ENCODE results near the gene OBSCN.

GRCh38 chr1:228280106-228280901, 72.5 kb downstream of the OBSCN start:
- TF ChIP-seq, protein P1, sequence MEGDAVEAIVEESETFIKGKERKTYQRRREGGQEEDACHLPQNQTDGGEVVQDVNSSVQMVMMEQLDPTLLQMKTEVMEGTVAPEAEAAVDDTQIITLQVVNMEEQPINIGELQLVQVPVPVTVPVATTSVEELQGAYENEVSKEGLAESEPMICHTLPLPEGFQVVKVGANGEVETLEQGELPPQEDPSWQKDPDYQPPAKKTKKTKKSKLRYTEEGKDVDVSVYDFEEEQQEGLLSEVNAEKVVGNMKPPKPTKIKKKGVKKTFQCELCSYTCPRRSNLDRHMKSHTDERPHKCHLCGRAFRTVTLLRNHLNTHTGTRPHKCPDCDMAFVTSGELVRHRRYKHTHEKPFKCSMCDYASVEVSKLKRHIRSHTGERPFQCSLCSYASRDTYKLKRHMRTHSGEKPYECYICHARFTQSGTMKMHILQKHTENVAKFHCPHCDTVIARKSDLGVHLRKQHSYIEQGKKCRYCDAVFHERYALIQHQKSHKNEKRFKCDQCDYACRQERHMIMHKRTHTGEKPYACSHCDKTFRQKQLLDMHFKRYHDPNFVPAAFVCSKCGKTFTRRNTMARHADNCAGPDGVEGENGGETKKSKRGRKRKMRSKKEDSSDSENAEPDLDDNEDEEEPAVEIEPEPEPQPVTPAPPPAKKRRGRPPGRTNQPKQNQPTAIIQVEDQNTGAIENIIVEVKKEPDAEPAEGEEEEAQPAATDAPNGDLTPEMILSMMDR (IDR thresholded peaks at IDR 0.05; ENCODE audit: low read length), result no peak
- no peak for TF ChIP-seq EZH2 (IDR thresholded peaks at IDR 0.05; ENCODE audit: borderline replicate concordance, low read length)
